Measurements from ENCODE around the gene KCNJ11.

KCNJ11 gene

GRCh38 chr11:17403980-17404759 lies 15.7 kb upstream of the KCNJ11 start:
- H3K4me1 ChIP-seq (ENCODE audit: insufficient read depth, insufficient read length), result no peaks in the 10 kb centered on the region

GRCh38 chr11:17402486-17402885 lies 14.0 kb upstream of the KCNJ11 start:
- no peak for DNase-seq (ENCODE audit: low read depth, low spot score)
- Histone ChIP-seq H3K36me3 (ENCODE audit: insufficient read depth, insufficient read length, low read length) (no peaks in the 10 kb centered on the region), H3K27me3 (ENCODE audit: insufficient read depth, insufficient read length) (no peaks in the 10 kb centered on the region), H3K4me1 (ENCODE audit: insufficient read depth, insufficient read length) (no peaks in the 10 kb centered on the region), H3K9ac (ENCODE audit: insufficient read length, low read depth) (no peak overlapping the region), H3K4me3 (ENCODE audit: insufficient read length, low read depth) (no peak overlapping the region), H3K9me3 (ENCODE audit: insufficient read depth, low read length) (no peaks in the 10 kb centered on the region)
- TF ChIP-seq SUZ12 (IDR thresholded peaks at IDR 0.05; ENCODE audit: extremely low read depth, insufficient read depth, insufficient read length) (no peak), YY1 (IDR thresholded peaks at IDR 0.05; ENCODE audit: insufficient read depth, insufficient read length) (no peak), ZNF274 (IDR thresholded peaks at IDR 0.05; ENCODE audit: low read depth, low read length) (no peak)

More at GRCh38 chr11:17403980-17404759, 15.7 kb upstream of the KCNJ11 start:
- H3K9ac ChIP-seq (ENCODE audit: insufficient read length, low read depth), result no peak overlapping the region
- no peaks in the 10 kb centered on the region for H3K36me3 ChIP-seq (ENCODE audit: insufficient read depth, insufficient read length, low read length)
- H3K9me3 ChIP-seq (ENCODE audit: insufficient read depth, low read length), result no peaks in the 10 kb centered on the region
- no peak for DNase-seq (ENCODE audit: low read depth, low spot score)
- no peak overlapping the region for H3K4me3 ChIP-seq (ENCODE audit: insufficient read length, low read depth)
- no peaks in the 10 kb centered on the region for H3K27me3 ChIP-seq (ENCODE audit: insufficient read depth, insufficient read length)
- TF ChIP-seq ZNF274 (IDR thresholded peaks at IDR 0.05; ENCODE audit: low read depth, low read length), result no peak
- no peak for TF ChIP-seq YY1 (IDR thresholded peaks at IDR 0.05; ENCODE audit: insufficient read depth, insufficient read length)
- TF ChIP-seq SUZ12 (IDR thresholded peaks at IDR 0.05; ENCODE audit: extremely low read depth, insufficient read depth, insufficient read length), result no peak

GRCh38 chr11:17401841-17402240 lies 13.4 kb upstream of the KCNJ11 start:
- Histone ChIP-seq H3K27me3 (ENCODE audit: insufficient read depth, insufficient read length) (no peaks in the 10 kb centered on the region), H3K4me3 (ENCODE audit: insufficient read length, low read depth) (no peak overlapping the region), H3K9me3 (ENCODE audit: insufficient read depth, low read length) (no peaks in the 10 kb centered on the region), H3K9ac (ENCODE audit: insufficient read length, low read depth) (no peak overlapping the region), H3K4me1 (ENCODE audit: insufficient read depth, insufficient read length) (no peaks in the 10 kb centered on the region), H3K36me3 (ENCODE audit: insufficient read depth, insufficient read length, low read length) (no peaks in the 10 kb centered on the region)
- DNase-seq (ENCODE audit: low read depth, low spot score), result no peak
- no peak for TF ChIP-seq YY1 (IDR thresholded peaks at IDR 0.05; ENCODE audit: insufficient read depth, insufficient read length)
- no peak for TF ChIP-seq ZNF274 (IDR thresholded peaks at IDR 0.05; ENCODE audit: low read depth, low read length)
- TF ChIP-seq SUZ12 (IDR thresholded peaks at IDR 0.05; ENCODE audit: extremely low read depth, insufficient read depth, insufficient read length), result no peak

GRCh38 chr11:17401316-17401715 lies 12.9 kb upstream of the KCNJ11 start:
- no peak overlapping the region for H3K9ac ChIP-seq (ENCODE audit: insufficient read length, low read depth)
- TF ChIP-seq YY1 (IDR thresholded peaks at IDR 0.05; ENCODE audit: insufficient read depth, insufficient read length) (no peak), ZNF274 (IDR thresholded peaks at IDR 0.05; ENCODE audit: low read depth, low read length) (no peak), SUZ12 (IDR thresholded peaks at IDR 0.05; ENCODE audit: extremely low read depth, insufficient read depth, insufficient read length) (no peak)
- H3K36me3 ChIP-seq (ENCODE audit: insufficient read depth, insufficient read length, low read length), result no peaks in the 10 kb centered on the region
- H3K9me3 ChIP-seq (ENCODE audit: insufficient read depth, low read length), result no peaks in the 10 kb centered on the region
- no peak overlapping the region for H3K4me3 ChIP-seq (ENCODE audit: insufficient read length, low read depth)
- DNase-seq (ENCODE audit: low read depth, low spot score), result no peak
- no peaks in the 10 kb centered on the region for H3K27me3 ChIP-seq (ENCODE audit: insufficient read depth, insufficient read length)
- no peaks in the 10 kb centered on the region for H3K4me1 ChIP-seq (ENCODE audit: insufficient read depth, insufficient read length)

DNA sequence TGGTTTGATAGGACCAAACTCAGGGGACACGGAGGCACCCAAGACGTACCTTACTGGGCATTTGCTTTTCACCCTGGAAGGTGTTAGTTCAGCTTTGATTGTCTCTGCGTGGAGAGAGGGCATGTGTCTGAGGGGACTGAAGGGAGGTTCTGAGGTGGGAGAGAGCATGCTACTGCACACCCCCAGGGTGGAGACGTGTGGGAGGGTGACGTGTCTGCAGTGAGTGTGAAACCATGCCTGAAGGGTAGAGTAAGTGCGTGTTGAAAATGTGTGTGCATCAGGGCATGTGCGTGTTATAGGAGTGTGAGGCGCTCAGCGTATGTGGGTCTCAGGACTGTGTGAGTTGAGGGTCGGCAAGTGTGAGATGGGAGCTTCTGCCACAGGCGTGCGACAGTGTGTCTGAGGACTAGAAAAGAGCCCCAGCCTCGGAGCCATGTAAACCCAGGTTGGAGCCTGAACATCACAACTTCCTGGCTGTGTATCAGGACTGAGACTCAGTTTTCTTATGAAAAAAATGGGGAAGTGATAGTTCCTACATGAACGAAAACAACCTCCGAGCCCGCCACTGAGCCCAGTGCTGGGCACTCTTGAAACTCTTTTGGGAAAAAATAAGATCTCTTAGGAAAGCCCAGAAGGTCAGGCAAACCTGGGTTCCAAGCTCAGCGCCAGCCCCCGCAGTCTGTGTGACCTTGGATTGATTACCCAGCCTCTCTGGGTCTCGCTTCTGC lies 11.8 kb upstream of the KCNJ11 start:
- TF ChIP-seq SUZ12 (IDR thresholded peaks at IDR 0.05; ENCODE audit: extremely low read depth, insufficient read depth, insufficient read length), result no peak
- TF ChIP-seq ZNF274 (IDR thresholded peaks at IDR 0.05; ENCODE audit: low read depth, low read length), result no peak
- TF ChIP-seq YY1 (IDR thresholded peaks at IDR 0.05; ENCODE audit: insufficient read depth, insufficient read length), result no peak
- H3K36me3 ChIP-seq (ENCODE audit: insufficient read depth, insufficient read length, low read length), result no peaks in the 10 kb centered on the region
- H3K9me3 ChIP-seq (ENCODE audit: insufficient read depth, low read length), result no peaks in the 10 kb centered on the region
- H3K4me1 ChIP-seq (ENCODE audit: insufficient read depth, insufficient read length), result no peaks in the 10 kb centered on the region
- H3K9ac ChIP-seq (ENCODE audit: insufficient read length, low read depth), result no peak overlapping the region
- no peaks in the 10 kb centered on the region for H3K27me3 ChIP-seq (ENCODE audit: insufficient read depth, insufficient read length)
- no peak for DNase-seq (ENCODE audit: low read depth, low spot score)
- no peak overlapping the region for H3K4me3 ChIP-seq (ENCODE audit: insufficient read length, low read depth)

GRCh38 chr11:17399236-17399635 lies 10.8 kb upstream of the KCNJ11 start:
- TF ChIP-seq SUZ12 (IDR thresholded peaks at IDR 0.05; ENCODE audit: extremely low read depth, insufficient read depth, insufficient read length), result no peak
- no peak for TF ChIP-seq YY1 (IDR thresholded peaks at IDR 0.05; ENCODE audit: insufficient read depth, insufficient read length)
- TF ChIP-seq ZNF274 (IDR thresholded peaks at IDR 0.05; ENCODE audit: low read depth, low read length), result no peak
- DNase-seq (ENCODE audit: low read depth, low spot score), result no peak
- Histone ChIP-seq H3K9me3 (ENCODE audit: insufficient read depth, low read length) (no peaks in the 10 kb centered on the region), H3K9ac (ENCODE audit: insufficient read length, low read depth) (no peak overlapping the region), H3K27me3 (ENCODE audit: insufficient read depth, insufficient read length) (no peaks in the 10 kb centered on the region), H3K36me3 (ENCODE audit: insufficient read depth, insufficient read length, low read length) (no peaks in the 10 kb centered on the region), H3K4me1 (ENCODE audit: insufficient read depth, insufficient read length) (no peaks in the 10 kb centered on the region), H3K4me3 (ENCODE audit: insufficient read length, low read depth) (no peak overlapping the region)

GRCh38 chr11:17397311-17398002 lies 9.0 kb upstream of the KCNJ11 start:
- no peaks in the 10 kb centered on the region for H3K36me3 ChIP-seq (ENCODE audit: insufficient read depth, insufficient read length, low read length)
- H3K27me3 ChIP-seq (ENCODE audit: insufficient read depth, insufficient read length), result no peaks in the 10 kb centered on the region
- DNase-seq (ENCODE audit: low read depth, low spot score), result no peak
- no peaks in the 10 kb centered on the region for H3K9me3 ChIP-seq (ENCODE audit: insufficient read depth, low read length)
- no peak overlapping the region for H3K4me3 ChIP-seq (ENCODE audit: insufficient read length, low read depth)
- TF ChIP-seq ZNF274 (IDR thresholded peaks at IDR 0.05; ENCODE audit: low read depth, low read length) (no peak), SUZ12 (IDR thresholded peaks at IDR 0.05; ENCODE audit: extremely low read depth, insufficient read depth, insufficient read length) (no peak), YY1 (IDR thresholded peaks at IDR 0.05; ENCODE audit: insufficient read depth, insufficient read length) (no peak)
- peaks cover 2% of the 10 kb centered on the region for H3K4me1 ChIP-seq (ENCODE audit: insufficient read depth, insufficient read length)
- no peak overlapping the region for H3K9ac ChIP-seq (ENCODE audit: insufficient read length, low read depth)
